ENCODE data around the gene TTC4. TPM values are rescaled to one million over a fixed set of nuclear protein-coding genes. Genes with fewer than 3 reads are reported as not detected.

Gene TTC4
- total RNA-seq, 1 experiment from 2014 or later, result 30.8 TPM

DNA sequence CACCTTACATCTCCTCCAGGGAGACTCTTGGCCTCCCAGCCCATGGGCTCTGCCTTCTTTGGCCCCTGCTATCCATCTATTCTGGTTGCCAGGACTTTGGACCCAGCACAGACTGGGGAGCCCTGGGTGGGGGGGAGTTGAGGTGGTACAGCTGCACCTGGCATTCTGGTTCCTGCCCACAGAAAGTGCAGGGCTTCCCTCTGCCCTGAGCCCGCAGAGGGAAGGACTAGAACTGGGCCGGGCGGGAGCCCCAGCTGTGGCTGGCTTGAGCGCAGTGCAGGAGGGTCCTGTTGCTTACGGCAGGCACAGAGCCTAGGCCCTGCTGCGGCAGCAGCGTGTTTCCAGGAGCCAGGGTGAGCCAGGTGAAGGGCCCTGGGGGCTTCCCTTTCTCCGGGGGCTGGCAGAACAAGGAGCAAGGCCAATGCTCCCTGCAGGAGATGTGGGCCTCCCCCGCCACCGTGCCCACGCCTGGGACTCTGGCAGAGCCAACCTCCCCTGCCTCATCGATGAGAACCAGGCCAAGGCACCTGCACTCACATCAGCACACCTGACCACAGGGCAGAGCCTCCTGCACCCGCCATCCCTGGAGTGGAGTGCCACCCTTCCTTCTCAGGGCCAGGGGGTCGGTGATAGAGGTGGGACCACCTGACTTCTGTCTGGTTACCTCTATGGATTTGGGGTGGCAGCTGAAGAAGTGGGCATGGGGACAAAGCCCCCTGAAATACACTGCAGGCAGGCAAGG lies 32.6 kb downstream of the TTC4 start:
- Histone ChIP-seq H2BK120ac (ENCODE audit: low read depth, low read length, poor library complexity, severe bottlenecking) (no peak overlapping the region), H2BK20ac (ENCODE audit: low read depth, low read length, poor library complexity, severe bottlenecking) (no peak overlapping the region), H3K56ac (ENCODE audit: insufficient read length, low read depth, low read length) (no peak overlapping the region)

More for the DNA sequence above, 32.6 kb downstream of the TTC4 start:
- WGBS (ENCODE audit: extremely low coverage, insufficient read length, low lambda C conversion rate), result no CpG with 5 or more reads among the region's 14 CpGs
- no peaks in the 10 kb centered on the region for H3K9me3 ChIP-seq (ENCODE audit: control insufficient read depth, low read depth, low read length)
- no peak overlapping the region for H2BK5ac ChIP-seq (ENCODE audit: insufficient read length, low read length)
- TF ChIP-seq, protein P1, sequence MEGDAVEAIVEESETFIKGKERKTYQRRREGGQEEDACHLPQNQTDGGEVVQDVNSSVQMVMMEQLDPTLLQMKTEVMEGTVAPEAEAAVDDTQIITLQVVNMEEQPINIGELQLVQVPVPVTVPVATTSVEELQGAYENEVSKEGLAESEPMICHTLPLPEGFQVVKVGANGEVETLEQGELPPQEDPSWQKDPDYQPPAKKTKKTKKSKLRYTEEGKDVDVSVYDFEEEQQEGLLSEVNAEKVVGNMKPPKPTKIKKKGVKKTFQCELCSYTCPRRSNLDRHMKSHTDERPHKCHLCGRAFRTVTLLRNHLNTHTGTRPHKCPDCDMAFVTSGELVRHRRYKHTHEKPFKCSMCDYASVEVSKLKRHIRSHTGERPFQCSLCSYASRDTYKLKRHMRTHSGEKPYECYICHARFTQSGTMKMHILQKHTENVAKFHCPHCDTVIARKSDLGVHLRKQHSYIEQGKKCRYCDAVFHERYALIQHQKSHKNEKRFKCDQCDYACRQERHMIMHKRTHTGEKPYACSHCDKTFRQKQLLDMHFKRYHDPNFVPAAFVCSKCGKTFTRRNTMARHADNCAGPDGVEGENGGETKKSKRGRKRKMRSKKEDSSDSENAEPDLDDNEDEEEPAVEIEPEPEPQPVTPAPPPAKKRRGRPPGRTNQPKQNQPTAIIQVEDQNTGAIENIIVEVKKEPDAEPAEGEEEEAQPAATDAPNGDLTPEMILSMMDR (conservative IDR thresholded peaks at IDR 0.05), result no peak
- no peak overlapping the region for H2AK5ac ChIP-seq (ENCODE audit: insufficient read length, low read length)
- H3K79me2 ChIP-seq (ENCODE audit: insufficient read depth, low read length), result no peaks in the 10 kb centered on the region
- H4K8ac ChIP-seq (replicated peaks; ENCODE audit: insufficient read length, low read depth, low read length), result no peak overlapping the region
- no peak overlapping the region for H2AFZ ChIP-seq (ENCODE audit: low read length)
- no peaks in the 10 kb centered on the region for H3K4me1 ChIP-seq (ENCODE audit: insufficient read depth, low read length)
- no peak overlapping the region for H3T11ph ChIP-seq (ENCODE audit: low read length)
- no peak overlapping the region for H3K4me2 ChIP-seq (ENCODE audit: insufficient read depth, insufficient read length, low read length)
- Mint-ChIP-seq H3K4me1 (peaks cover 15 to 22% of the 10 kb centered on the region in 2 experiments), H3K9me3 (peaks cover 0 to 3% of the 10 kb centered on the region in 2 experiments; a peak in 2 of 5 replicates), H3K4me3 (no peak overlapping the region), H3K36me3 (ENCODE audit: insufficient read depth in 1 of 3, low read depth in 3 of 3) (peaks cover 0 to 9% (median 5%) of the 10 kb centered on the region in 3 experiments; a peak in 3 of 7 replicates), H3K27ac (no peak overlapping the region), H3K27me3 (ENCODE audit: low read depth) (peaks cover 2% of the 10 kb centered on the region; the same call in 1 of the 2 replicates)
- no peak overlapping the region for H2BK12ac ChIP-seq (ENCODE audit: insufficient read length, low read depth, low read length)
- no peak overlapping the region for H3K27ac ChIP-seq (ENCODE audit: insufficient read length, low read depth, low read length)
- H3K4ac ChIP-seq (ENCODE audit: low read depth, low read length), result no peak overlapping the region
- H4K91ac ChIP-seq (ENCODE audit: insufficient read length, low read depth, low read length), result no peak overlapping the region
- H3K18ac ChIP-seq (ENCODE audit: insufficient read length, low read depth, low read length), result no peak overlapping the region
- no peak overlapping the region for H3K23ac ChIP-seq (ENCODE audit: insufficient read length, low read depth, low read length)
- H3K27me3 ChIP-seq (ENCODE audit: insufficient read depth, low read length), result no peaks in the 10 kb centered on the region
- H3K79me1 ChIP-seq (ENCODE audit: insufficient read depth, low read depth, low read length, poor library complexity, severe bottlenecking), result no peaks in the 10 kb centered on the region
- H3K23me2 ChIP-seq (ENCODE audit: insufficient read length, low read depth, low read length, poor library complexity, severe bottlenecking), result no peaks in the 10 kb centered on the region
- H4K5ac ChIP-seq (ENCODE audit: insufficient read length, low read depth, low read length), result no peak overlapping the region
- no peak overlapping the region; the same call in 1 of the 2 replicates for H3K14ac ChIP-seq (ENCODE audit: insufficient read depth, low read length)
- no peak for DNase-seq
- H2BK15ac ChIP-seq (ENCODE audit: low read depth, low read length), result no peak overlapping the region
- H4K20me1 ChIP-seq (ENCODE audit: control insufficient read depth, insufficient read depth, insufficient read length), result no peaks in the 10 kb centered on the region
- H3K9ac ChIP-seq (ENCODE audit: extremely low read depth, insufficient read length, low read length), result no peak overlapping the region
